A549 (cell line): ENCODE measurements around the gene HES1. TPM values are rescaled to one million over a fixed set of nuclear protein-coding genes. Genes with fewer than 3 reads are reported as not detected.

ENCODE experiments used
- ATAC-seq, 2 experiments: fragments of 200-7000 bp in 1 of 2; fragments of >200 bp in 1 of 2; cut with Nextera tagmentation in 1 of 2; cut with Tn5 transposase in 1 of 2; 3 replicates each; pipeline versions ENCODE4 v1.8.0 to v1.9.1; 2018 to 2020; ENCODE audit warnings: mild to moderate bottlenecking in 1 of 2, moderate library complexity in 1 of 2
- CTCF ChIA-PET: fragments of 300-600 bp; sonication (Branson Sonifier 250); formaldehyde crosslinking; extraction: SDS; loops from one replicate; lab custom pipeline; 2021; ENCODE audit warnings: antibody characterized with exemption, inconsistent platforms; lab: Yijun Ruan, JAX
- POLR2A ChIA-PET: fragments of 350-600 bp; formaldehyde crosslinking; extraction: SDS; loops from one replicate; lab custom pipeline; 2021; ENCODE audit warnings: antibody characterized with exemption, inconsistent platforms; lab: Yijun Ruan, JAX
- DNase-seq, 2 experiments: peaks; one replicate each; pipeline versions ENCODE4 v3.0.0 to v3.0.0-alpha.2; 2011 to 2016; ENCODE audit warnings: low read depth in 1 of 2, low spot score in 1 of 2
- FAIRE-seq: peaks from 2 replicates; lab custom pipeline; 2011; peaks lifted over from hg19 to GRCh38; lab: Jason Lieb, UNC
- H3K27ac ChIP-seq, 2 experiments: fragments of >200 bp; sonication (Bioruptor Twin); formaldehyde crosslinking; 3 replicates each; pipeline ENCODE4 v1.5.1; 2016 to 2017
- H3K4me1 ChIP-seq: fragments of >200 bp; sonication (Bioruptor Twin); formaldehyde crosslinking; 3 replicates; pipeline ENCODE4 v1.6.1; 2016
- H3K4me2 ChIP-seq: fragments of >200 bp; sonication (Bioruptor Twin); formaldehyde crosslinking; 3 replicates; pipeline ENCODE4 v1.6.1; 2016
- H3K4me3 ChIP-seq: fragments of >200 bp; sonication (Bioruptor Twin); formaldehyde crosslinking; 3 replicates; pipeline ENCODE4 v1.5.1; 2016
- H3K9me3 ChIP-seq: fragments of >200 bp; sonication (Bioruptor Twin); formaldehyde crosslinking; 3 replicates; pipeline ENCODE4 v1.6.1; 2016
- CEBPB ChIP-seq, 2 experiments: fragments of >200 bp in 1 of 2; sonication (Bioruptor Twin) in 1 of 2; formaldehyde crosslinking in 1 of 2; IDR thresholded peaks; 2 replicates each; pipeline ENCODE4 v1.6.1; 2012 to 2016
- EHF ChIP-seq: fragments of 250-450 bp; sonication (Bioruptor Pico); IDR thresholded peaks from 2 replicates; pipeline ENCODE4 v1.5.0; 2020; ENCODE audit warnings: mild to moderate bottlenecking
- EP300 ChIP-seq, 2 experiments: fragments of >200 bp; sonication (Bioruptor Twin); formaldehyde crosslinking; IDR thresholded peaks; 2 replicates in 1 of 2; 3 replicates in 1 of 2; pipeline ENCODE4 v1.6.1; 2016 to 2017
- FOSL2 ChIP-seq, 2 experiments: fragments of 450-650 bp in 1 of 2; fragments of >200 bp in 1 of 2; sonication (Bioruptor Twin) in 1 of 2; formaldehyde crosslinking; IDR thresholded peaks; 2 replicates each; pipeline versions ENCODE4 v1.5.0 to v1.6.1; 2016 to 2020; ENCODE audit warnings: mild to moderate bottlenecking in 1 of 2, moderate library complexity in 1 of 2
- HOXB13 ChIP-seq: fragments of 250-450 bp; sonication (Bioruptor Pico); IDR thresholded peaks from 2 replicates; pipeline ENCODE4 v1.5.0; 2020; ENCODE audit warnings: low read depth, mild to moderate bottlenecking, moderate library complexity
- HOXB5 ChIP-seq: fragments of 250-450 bp; sonication (Bioruptor Pico); IDR thresholded peaks from 2 replicates; pipeline ENCODE4 v1.5.0; 2020; ENCODE audit warnings: mild to moderate bottlenecking, moderate library complexity
- JUNB ChIP-seq: fragments of >200 bp; sonication (Bioruptor Twin); formaldehyde crosslinking; IDR thresholded peaks from 2 replicates; pipeline ENCODE4 v1.6.1; 2016
- NFE2L2 ChIP-seq: fragments of 150-350 bp; conservative IDR thresholded peaks from 2 replicates; pipeline ENCODE4 v1.6.1; 2014; ENCODE audit warnings: low read length
- RAD21 ChIP-seq, 2 experiments: fragments of >200 bp in 1 of 2; sonication (Bioruptor Twin) in 1 of 2; formaldehyde crosslinking in 1 of 2; IDR thresholded peaks in 1 of 2; conservative IDR thresholded peaks in 1 of 2; 2 replicates in 1 of 2; 3 replicates in 1 of 2; pipeline ENCODE4 v1.6.1; 2012 to 2018; ENCODE audit warnings: inconsistent platforms in 1 of 2
- RARB ChIP-seq: fragments of 250-450 bp; sonication (Bioruptor Pico); IDR thresholded peaks from 2 replicates; pipeline ENCODE4 v1.8.0; 2021; ENCODE audit warnings: mild to moderate bottlenecking, moderate library complexity
- SMC3 ChIP-seq: fragments of >200 bp; sonication (Bioruptor Twin); formaldehyde crosslinking; IDR thresholded peaks from 3 replicates; pipeline ENCODE4 v1.6.1; 2018; ENCODE audit warnings: inconsistent platforms
- ZNF302 ChIP-seq: fragments of 250-450 bp; sonication (Bioruptor Pico); IDR thresholded peaks from 2 replicates; pipeline ENCODE4 v1.9.0; 2021; ENCODE audit warnings: inconsistent platforms, mild to moderate bottlenecking, moderate library complexity
- ZSCAN20 ChIP-seq: fragments of 250-450 bp; sonication (Bioruptor Pico); IDR thresholded peaks from 2 replicates; pipeline ENCODE4 v1.8.0; 2022; ENCODE audit warnings: mild to moderate bottlenecking, moderate library complexity
- WGBS: methylation state at CpG from one replicate; pipeline ENCODE4 v1.1.6; 2017; ENCODE audit errors: missing lambda C conversion rate; 5-methylcytosine and 5-hydroxymethylcytosine counted together
- polyA plus RNA-seq, 4 experiments: library from polyadenylated mRNA; depleted of rRNA in 3 of 4; stranded (reverse); fragments of >200 nt; fragmentation: RNase III in 1 of 4; extraction: RNeasy Plus Mini Kit Qiagen cat#74134 plus additional on column Dnase treatment in 1 of 4; gene quantifications; 2 replicates in 3 of 4; 3 replicates in 1 of 4; pipeline ENCODE4 v1.2.3, GENCODE V29; 2011 to 2017
- TF ChIP-seq, protein P1 (sequence below): IDR thresholded peaks from 2 replicates; pipeline ENCODE4 v1.6.1; 2012; ENCODE audit warnings: low read depth, borderline replicate concordance
- TF ChIP-seq, protein P2 (sequence below): fragments of >200 bp; sonication (Bioruptor Twin); formaldehyde crosslinking; IDR thresholded peaks from 2 replicates; pipeline ENCODE4 v1.6.1; 2016
- TF ChIP-seq, protein P3 (sequence below): fragments of 150-350 bp; IDR thresholded peaks from 2 replicates; pipeline ENCODE4 v1.6.1; 2014; ENCODE audit warnings: low read depth, mild to moderate bottlenecking, low read length
- TF ChIP-seq, protein P4 (sequence below): fragments of 200-600 bp; sonication (generic); IDR thresholded peaks from 2 replicates; pipeline ENCODE4 v1.6.1; 2016; ENCODE audit warnings: antibody characterized with exemption, mild to moderate bottlenecking, moderate library complexity

HES1 gene
- polyA plus RNA-seq, 2 of the 4 experiments (the other 2 are of a cell fraction): 8.3 to 66.6 TPM

DNA sequence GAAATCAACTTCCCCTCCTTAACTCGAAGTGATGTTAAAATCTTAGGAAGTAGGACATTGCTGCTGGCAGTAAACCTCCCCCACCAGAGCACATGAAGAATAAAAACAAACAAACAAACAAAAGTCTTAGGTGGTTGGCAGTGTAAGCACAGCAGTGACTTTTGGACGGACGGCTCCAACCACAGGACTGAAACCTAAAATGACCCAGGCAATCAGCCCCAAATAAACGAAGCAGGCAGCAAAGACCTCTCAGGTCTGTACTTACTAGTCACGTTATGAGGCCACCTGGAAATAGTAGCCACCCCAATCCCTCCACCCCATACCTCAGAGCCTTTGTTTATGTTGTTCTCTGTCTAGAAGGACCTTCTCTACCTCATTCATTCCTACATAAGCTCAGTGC lies 33.5 kb upstream of the HES1 start:
- POLR2A ChIA-PET: no interaction called here
- DNase-seq: no peak
- peak overlapping the region; percentile 77; the same call in 2 of the 3 replicates for H3K4me2 ChIP-seq
- no peak for TF ChIP-seq HOXB13 (CRISPR knock-in tag)
- TF ChIP-seq, protein P1, sequence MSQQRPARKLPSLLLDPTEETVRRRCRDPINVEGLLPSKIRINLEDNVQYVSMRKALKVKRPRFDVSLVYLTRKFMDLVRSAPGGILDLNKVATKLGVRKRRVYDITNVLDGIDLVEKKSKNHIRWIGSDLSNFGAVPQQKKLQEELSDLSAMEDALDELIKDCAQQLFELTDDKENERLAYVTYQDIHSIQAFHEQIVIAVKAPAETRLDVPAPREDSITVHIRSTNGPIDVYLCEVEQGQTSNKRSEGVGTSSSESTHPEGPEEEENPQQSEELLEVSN: no peak
- no peak for TF ChIP-seq RARB (CRISPR knock-in tag)
- TF ChIP-seq, protein P2, sequence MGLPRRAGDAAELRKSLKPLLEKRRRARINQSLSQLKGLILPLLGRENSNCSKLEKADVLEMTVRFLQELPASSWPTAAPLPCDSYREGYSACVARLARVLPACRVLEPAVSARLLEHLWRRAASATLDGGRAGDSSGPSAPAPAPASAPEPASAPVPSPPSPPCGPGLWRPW: no peak
- no peak for TF ChIP-seq ZNF302 (CRISPR knock-in tag)
- TF ChIP-seq, protein P3, sequence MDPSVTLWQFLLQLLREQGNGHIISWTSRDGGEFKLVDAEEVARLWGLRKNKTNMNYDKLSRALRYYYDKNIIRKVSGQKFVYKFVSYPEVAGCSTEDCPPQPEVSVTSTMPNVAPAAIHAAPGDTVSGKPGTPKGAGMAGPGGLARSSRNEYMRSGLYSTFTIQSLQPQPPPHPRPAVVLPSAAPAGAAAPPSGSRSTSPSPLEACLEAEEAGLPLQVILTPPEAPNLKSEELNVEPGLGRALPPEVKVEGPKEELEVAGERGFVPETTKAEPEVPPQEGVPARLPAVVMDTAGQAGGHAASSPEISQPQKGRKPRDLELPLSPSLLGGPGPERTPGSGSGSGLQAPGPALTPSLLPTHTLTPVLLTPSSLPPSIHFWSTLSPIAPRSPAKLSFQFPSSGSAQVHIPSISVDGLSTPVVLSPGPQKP: no peak
- TF ChIP-seq ZSCAN20 (CRISPR knock-in tag): no peak
- TF ChIP-seq SMC3: no peak
- WGBS: 55% methylated on average over 5 of the region's 5 CpGs
- peak overlapping the region in 1 of 2 experiments; percentile 74; a peak in 3 of 6 replicates for H3K27ac ChIP-seq
- ATAC-seq: no peak
- peaks cover 32% of the 10 kb centered on the region for H3K4me1 ChIP-seq
- CTCF ChIA-PET: no interaction called here
- no peaks in the 10 kb centered on the region for H3K9me3 ChIP-seq
- no peak for FAIRE-seq
- H3K4me3 ChIP-seq: no peak overlapping the region

DNA sequence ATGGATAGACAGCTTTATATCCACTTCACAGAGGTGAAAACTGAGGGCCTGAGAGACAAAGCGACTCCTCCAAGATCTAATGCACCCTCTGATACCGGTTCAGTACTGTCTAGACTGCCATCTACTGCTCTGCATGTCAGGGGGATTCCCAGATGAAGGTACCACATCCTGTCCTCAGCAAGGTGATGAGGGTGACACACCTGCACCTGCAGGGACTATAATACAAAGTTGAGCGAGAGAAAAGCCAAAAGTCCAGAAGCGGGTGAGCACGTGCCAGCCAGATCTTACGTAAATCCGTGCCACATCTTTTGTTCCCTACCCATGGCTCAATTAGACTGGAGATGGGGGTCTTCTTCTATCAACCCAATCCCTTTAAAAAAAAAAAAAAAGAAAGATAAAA lies 32.4 kb upstream of the HES1 start:
- TF ChIP-seq, protein P4, sequence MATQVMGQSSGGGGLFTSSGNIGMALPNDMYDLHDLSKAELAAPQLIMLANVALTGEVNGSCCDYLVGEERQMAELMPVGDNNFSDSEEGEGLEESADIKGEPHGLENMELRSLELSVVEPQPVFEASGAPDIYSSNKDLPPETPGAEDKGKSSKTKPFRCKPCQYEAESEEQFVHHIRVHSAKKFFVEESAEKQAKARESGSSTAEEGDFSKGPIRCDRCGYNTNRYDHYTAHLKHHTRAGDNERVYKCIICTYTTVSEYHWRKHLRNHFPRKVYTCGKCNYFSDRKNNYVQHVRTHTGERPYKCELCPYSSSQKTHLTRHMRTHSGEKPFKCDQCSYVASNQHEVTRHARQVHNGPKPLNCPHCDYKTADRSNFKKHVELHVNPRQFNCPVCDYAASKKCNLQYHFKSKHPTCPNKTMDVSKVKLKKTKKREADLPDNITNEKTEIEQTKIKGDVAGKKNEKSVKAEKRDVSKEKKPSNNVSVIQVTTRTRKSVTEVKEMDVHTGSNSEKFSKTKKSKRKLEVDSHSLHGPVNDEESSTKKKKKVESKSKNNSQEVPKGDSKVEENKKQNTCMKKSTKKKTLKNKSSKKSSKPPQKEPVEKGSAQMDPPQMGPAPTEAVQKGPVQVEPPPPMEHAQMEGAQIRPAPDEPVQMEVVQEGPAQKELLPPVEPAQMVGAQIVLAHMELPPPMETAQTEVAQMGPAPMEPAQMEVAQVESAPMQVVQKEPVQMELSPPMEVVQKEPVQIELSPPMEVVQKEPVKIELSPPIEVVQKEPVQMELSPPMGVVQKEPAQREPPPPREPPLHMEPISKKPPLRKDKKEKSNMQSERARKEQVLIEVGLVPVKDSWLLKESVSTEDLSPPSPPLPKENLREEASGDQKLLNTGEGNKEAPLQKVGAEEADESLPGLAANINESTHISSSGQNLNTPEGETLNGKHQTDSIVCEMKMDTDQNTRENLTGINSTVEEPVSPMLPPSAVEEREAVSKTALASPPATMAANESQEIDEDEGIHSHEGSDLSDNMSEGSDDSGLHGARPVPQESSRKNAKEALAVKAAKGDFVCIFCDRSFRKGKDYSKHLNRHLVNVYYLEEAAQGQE: no peak
- DNase-seq (no peak), ATAC-seq (no peak), FAIRE-seq (no peak)
- H3K9me3 ChIP-seq: no peaks in the 10 kb centered on the region
- H3K4me3 ChIP-seq: no peak overlapping the region
- ChIA-PET CTCF (interaction anchor here (1.0 kb wide), 1 partner anchor 27 kb away, joined by 3 read pairs; no protein-coding TSS in a partner anchor), POLR2A (no interaction called here)
- 83% methylated on average over 7 of the region's 7 CpGs for WGBS
- peaks cover 26% of the 10 kb centered on the region for H3K4me1 ChIP-seq
- no peak overlapping the region for H3K4me2 ChIP-seq
- no peak overlapping the region for H3K27ac ChIP-seq

DNA sequence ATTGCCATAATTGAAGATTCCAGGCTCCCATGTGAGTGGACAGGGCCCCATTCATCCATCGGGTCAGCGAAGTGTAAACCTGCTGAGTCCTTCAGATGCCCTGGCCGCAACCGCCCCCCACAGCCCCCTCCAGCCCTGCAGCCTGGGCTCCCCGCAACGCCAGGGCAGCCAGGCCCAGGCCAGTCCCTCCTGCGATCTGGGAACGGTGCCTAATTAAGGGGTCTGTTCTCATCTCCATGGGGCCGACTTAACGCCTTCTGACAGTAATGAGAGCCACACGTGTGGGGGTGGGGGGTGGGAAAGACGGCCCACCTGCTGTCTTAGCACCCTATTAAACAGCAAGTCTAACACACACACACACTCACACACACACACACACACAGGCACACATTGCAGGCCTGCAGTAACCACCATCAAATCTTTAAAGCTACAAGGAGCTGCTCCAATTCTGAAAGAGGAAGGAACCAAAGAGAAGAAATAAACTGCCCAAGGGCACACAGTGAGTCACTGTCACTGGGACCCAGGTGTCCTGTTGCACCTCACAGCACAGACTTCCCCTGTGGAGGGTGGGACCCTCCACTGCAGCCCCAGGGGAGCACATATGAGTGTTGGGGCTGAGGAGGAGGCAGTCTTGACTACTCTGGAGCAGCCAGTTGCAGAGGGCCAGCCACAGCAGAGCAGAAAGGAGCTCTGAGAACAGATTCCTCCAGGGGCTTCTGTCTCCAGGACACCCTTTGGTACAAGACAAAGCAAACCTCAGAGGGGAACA lies 31.8 kb upstream of the HES1 start:
- 63% methylated on average over 5 of the region's 12 CpGs for WGBS
- Histone ChIP-seq H3K4me3 (no peak overlapping the region), H3K27ac (peak overlapping the region; percentile 10 to 65; a peak in 3 of 6 replicates), H3K4me2 (no peak overlapping the region), H3K4me1 (peaks cover 31% of the 10 kb centered on the region), H3K9me3 (no peaks in the 10 kb centered on the region)
- DNase-seq (no peak), ATAC-seq (no peak), FAIRE-seq (no peak)
- POLR2A ChIA-PET: no interaction called here
- TF ChIP-seq EP300 (IDR thresholded peaks at IDR 0.05) (no peak), HOXB5 (no peak), FOSL2 (IDR thresholded peaks at IDR 0.05) (no peak), FOSL2 (CRISPR knock-in tag; IDR thresholded peaks at IDR 0.05) (no peak), EHF (CRISPR knock-in tag) (no peak), CEBPB (IDR thresholded peaks at IDR 0.05) (no peak), ZSCAN20 (CRISPR knock-in tag) (no peak), NFE2L2 (no peak), RAD21 (conservative IDR thresholded peaks at IDR 0.05 in 1 of 2, IDR thresholded peaks at IDR 0.05 in 1 of 2) (no peak), JUNB (no peak)
- CTCF ChIA-PET: interaction anchor here (0.9 to 1.0 kb wide), 2 partner anchors 27 to 321 kb away, joined by 3 read pairs; no protein-coding TSS in a partner anchor
